GM12874 (cell line): ENCODE measurements around the gene COX4I1.

Experiments used
- CTCF ChIP-seq: IDR thresholded peaks from 2 replicates; pipeline ENCODE4 v1.5.1; 2011; ENCODE audit warnings: low read depth, mild to moderate bottlenecking, control low read depth, low read length, moderate library complexity; ENCODE audit not compliant: insufficient read depth

The COX4I1 gene

GRCh38 chr16:85856079-85856478, 56.6 kb downstream of the COX4I1 start:
- no peak for TF ChIP-seq CTCF

- no peak for TF ChIP-seq CTCF
Observed at GRCh38 chr16:85856585-85856984, 57.1 kb downstream of the COX4I1 start.
